Neural cell (in vitro differentiated cells): ENCODE measurements around the gene MYO1F. TPM values are rescaled to one million over a fixed set of nuclear protein-coding genes. Genes with fewer than 3 reads are reported as not detected.

Experiments
- H2AFZ ChIP-seq: fragments of 200-600, 300-800 bp; sonication (generic), shearing (Covaris generic); 2 replicates; pipeline ENCODE4 v1.6.0; 2014; ENCODE audit warnings: low read depth, mild to moderate bottlenecking, antibody characterized with exemption, low read length, moderate library complexity
- H3F3A ChIP-seq: fragments of 200-600 bp; shearing (Covaris generic); 2 replicates; pipeline ENCODE4 v1.6.1; 2016; ENCODE audit warnings: mild to moderate bottlenecking, moderate library complexity, mixed read lengths, antibody characterized with exemption, low read length; ENCODE audit not compliant: insufficient read depth, poor library complexity, severe bottlenecking
- H3K27ac ChIP-seq: fragments of 200-600, 300-800 bp; sonication (generic), shearing (Covaris generic); 2 replicates; pipeline ENCODE4 v1.5.1; 2014; ENCODE audit warnings: mild to moderate bottlenecking, low read length, moderate library complexity
- H3K27me3 ChIP-seq: fragments of 300-800, 200-600 bp; sonication (generic), shearing (Covaris generic); 2 replicates; pipeline ENCODE4 v1.6.0; 2014; ENCODE audit warnings: mild to moderate bottlenecking, low read depth, low read length, moderate library complexity; ENCODE audit not compliant: insufficient read depth
- H3K36me3 ChIP-seq: fragments of 300-800, 200-600 bp; sonication (generic), shearing (Covaris generic); 2 replicates; pipeline ENCODE4 v1.5.1; 2014; ENCODE audit warnings: mild to moderate bottlenecking, antibody characterized with exemption, low read length, moderate library complexity; ENCODE audit not compliant: insufficient read depth
- H3K4me2 ChIP-seq: fragments of 300-800, 200-600 bp; sonication (generic), shearing (Covaris generic); 2 replicates; pipeline ENCODE4 v1.6.0; 2014; ENCODE audit warnings: mild to moderate bottlenecking, low read length
- H3K4me3 ChIP-seq: fragments of 300-800, 200-600 bp; sonication (generic), shearing (Covaris generic); 2 replicates; pipeline ENCODE4 v1.5.1; 2014; ENCODE audit warnings: mild to moderate bottlenecking, low read length, moderate library complexity
- H3K79me2 ChIP-seq: fragments of 200-600 bp; shearing (Covaris generic); replicated peaks from 2 replicates; pipeline ENCODE4 v1.6.0; 2014; ENCODE audit warnings: mild to moderate bottlenecking, low read length, moderate library complexity; ENCODE audit not compliant: insufficient read depth
- H3K9ac ChIP-seq: fragments of 300-800, 200-600 bp; sonication (generic), shearing (Covaris generic); 2 replicates; pipeline ENCODE4 v1.6.1; 2016; ENCODE audit warnings: mild to moderate bottlenecking, low read length, mixed read lengths
- H3K9me2 ChIP-seq: fragments of 200-600 bp; shearing (Covaris generic); 2 replicates; pipeline ENCODE4 v1.6.1; 2016; ENCODE audit warnings: mild to moderate bottlenecking, low read length, mixed read lengths; ENCODE audit not compliant: insufficient read depth
- H3K9me3 ChIP-seq: fragments of 200-600, 300-800 bp; sonication (generic), shearing (Covaris generic); 2 replicates; pipeline ENCODE4 v1.6.1; 2016; ENCODE audit warnings: mild to moderate bottlenecking, mixed run types, low read length, moderate library complexity, mixed read lengths
- H4K20me1 ChIP-seq: fragments of 200-600 bp; shearing (Covaris generic); 2 replicates; pipeline ENCODE4 v1.6.1; 2016; ENCODE audit warnings: mild to moderate bottlenecking, mixed run types; ENCODE audit not compliant: insufficient read depth
- CTCF ChIP-seq: fragments of 450-650 bp; IDR thresholded peaks from 2 replicates; pipeline ENCODE4 v1.5.1; 2014; ENCODE audit warnings: antibody characterized with exemption, mild to moderate bottlenecking, moderate library complexity; ENCODE audit not compliant: poor library complexity, severe bottlenecking
- EP300 ChIP-seq: fragments of 450-650 bp; conservative IDR thresholded peaks from 2 replicates; pipeline ENCODE4 v1.6.1; 2014; ENCODE audit warnings: antibody characterized with exemption, mild to moderate bottlenecking, moderate library complexity; ENCODE audit not compliant: poor library complexity, severe bottlenecking
- EZH2 ChIP-seq: fragments of 200-600, 300-800 bp; shearing (Covaris generic), sonication (generic); IDR thresholded peaks from 2 replicates; pipeline ENCODE4 v1.6.1; 2014; ENCODE audit warnings: antibody characterized with exemption, low read length, borderline replicate concordance, mild to moderate bottlenecking; ENCODE audit not compliant: insufficient read depth, poor library complexity, severe bottlenecking
- MXI1 ChIP-seq: fragments of 450-650 bp; conservative IDR thresholded peaks from 2 replicates; pipeline ENCODE4 v1.6.1; 2014; ENCODE audit warnings: antibody characterized with exemption, mild to moderate bottlenecking; ENCODE audit not compliant: poor library complexity, severe bottlenecking
- POLR2AphosphoS5 ChIP-seq: IDR thresholded peaks from 2 replicates; pipeline ENCODE4 v1.6.1; 2012
- RAD21 ChIP-seq: fragments of 450-650 bp; conservative IDR thresholded peaks from 2 replicates; pipeline ENCODE4 v1.6.1; 2014; ENCODE audit warnings: antibody characterized with exemption, mild to moderate bottlenecking, moderate library complexity
- REST ChIP-seq: IDR thresholded peaks from 2 replicates; pipeline ENCODE4 v1.6.1; 2012; ENCODE audit warnings: borderline replicate concordance
- SMC3 ChIP-seq: fragments of 450-650 bp; conservative IDR thresholded peaks from 2 replicates; pipeline ENCODE4 v1.6.1; 2014; ENCODE audit warnings: antibody characterized with exemption, mild to moderate bottlenecking, moderate library complexity; ENCODE audit not compliant: poor library complexity
- TAF1 ChIP-seq: IDR thresholded peaks from 2 replicates; pipeline ENCODE4 v1.6.1; 2012; ENCODE audit warnings: low read depth
- polyA plus RNA-seq: library from polyadenylated mRNA; depleted of rRNA; stranded (reverse); fragments of >200 nt; gene quantifications from 2 replicates; pipeline ENCODE4 v1.2.3, GENCODE V29; 2014

Gene MYO1F
- polyA plus RNA-seq, 1 donor from 2014 or later = 0.40 TPM

- no peaks in the 10 kb centered on the region for H3K27me3 ChIP-seq
- no peaks in the 10 kb centered on the region for H4K20me1 ChIP-seq
- no peaks in the 10 kb centered on the region for H3K9me2 ChIP-seq
- peaks cover 3% of the 10 kb centered on the region for H3K79me2 ChIP-seq
- H3K27ac ChIP-seq = no peak overlapping the region
- no peak overlapping the region for H3K4me3 ChIP-seq
- H2AFZ ChIP-seq = no peak overlapping the region
- H3K4me2 ChIP-seq = no peak overlapping the region
- H3K9me3 ChIP-seq = no peaks in the 10 kb centered on the region
- no peak for TF ChIP-seq RAD21
- TF ChIP-seq SMC3 = no peak
- TF ChIP-seq EP300 = no peak
- no peak for TF ChIP-seq CTCF
- TF ChIP-seq POLR2AphosphoS5 = no peak
- no peak for TF ChIP-seq REST
- TF ChIP-seq TAF1 = no peak
- no peak for TF ChIP-seq MXI1
- TF ChIP-seq EZH2 = no peak
- no peaks in the 10 kb centered on the region for H3K36me3 ChIP-seq
- no peak overlapping the region for H3K9ac ChIP-seq
- no peaks in the 10 kb centered on the region for H3F3A ChIP-seq
These were observed 37.8 kb upstream of the MYO1F start for GRCh38 chr19:8615024-8615423.

GRCh38 chr19:8614455-8614854, 37.2 kb upstream of the MYO1F start:
- Histone ChIP-seq H3K4me3 (no peak overlapping the region), H3F3A (no peaks in the 10 kb centered on the region), H3K36me3 (no peaks in the 10 kb centered on the region), H3K79me2 (peaks cover 6% of the 10 kb centered on the region), H4K20me1 (no peaks in the 10 kb centered on the region), H3K9me2 (no peaks in the 10 kb centered on the region), H3K27ac (no peak overlapping the region), H3K27me3 (no peaks in the 10 kb centered on the region), H3K9ac (no peak overlapping the region), H3K9me3 (no peaks in the 10 kb centered on the region), H2AFZ (no peak overlapping the region), H3K4me2 (no peak overlapping the region)
- TF ChIP-seq EP300 (no peak), EZH2 (no peak), CTCF (no peak), POLR2AphosphoS5 (no peak), MXI1 (no peak), RAD21 (no peak), REST (no peak)
